Upper lobe of right lung (tissue), 1 donor: ENCODE results near the gene BEND6. TPM values are rescaled to one million over a fixed set of nuclear protein-coding genes. Genes with fewer than 3 reads are reported as not detected.

Experiments
- ATAC-seq: fragments of 200-7000 bp; cut with Tn5 transposase; one replicate; pipeline ENCODE4 v1.9.1; 2020; ENCODE audit warnings: mild to moderate bottlenecking, moderate library complexity
- DNase-seq: peaks from one replicate; pipeline ENCODE4 v3.0.0-alpha.2; 2020
- H3K27ac ChIP-seq: fragments of 200-600 bp; one replicate; pipeline ENCODE4 v1.8.0; 2022
- H3K27me3 ChIP-seq: fragments of 200-600 bp; one replicate; pipeline ENCODE4 v1.8.0; 2022; ENCODE audit warnings: mild to moderate bottlenecking
- H3K36me3 ChIP-seq: fragments of 200-600 bp; one replicate; pipeline ENCODE4 v1.8.0; 2022
- H3K4me1 ChIP-seq: fragments of 200-600 bp; one replicate; pipeline ENCODE4 v1.8.0; 2022
- H3K4me3 ChIP-seq: fragments of 200-600 bp; one replicate; pipeline ENCODE4 v1.8.0; 2022; ENCODE audit warnings: mild to moderate bottlenecking
- H3K9me3 ChIP-seq: fragments of 200-600 bp; one replicate; pipeline ENCODE4 v1.8.0; 2022
- intact Hi-C: fragments of 100-400 bp; cut with DNase I; formaldehyde crosslinking; loops from one replicate; pipeline ENCODE4 v1.11.0; 2022
- total RNA-seq: library from RNA; stranded (reverse); fragmentation: NEBNext Ultra II Directional; extraction: Animal tissue kit (Norgen Biotek cat#: 25700); gene quantifications from one replicate; pipeline ENCODE4 v1.2.1, GENCODE V29; 2021
- TF ChIP-seq, protein P1 (sequence below): fragments of 200-600 bp; IDR thresholded peaks from one replicate; pipeline ENCODE4 v1.8.0; 2022; ENCODE audit warnings: antibody characterized with exemption
- donor health status: DM: no; HTN: yes; CAD: no; lungs with severe emphysema.

Gene BEND6
- total RNA-seq, 1 donor from 2014 or later, result 1.2 TPM

DNA sequence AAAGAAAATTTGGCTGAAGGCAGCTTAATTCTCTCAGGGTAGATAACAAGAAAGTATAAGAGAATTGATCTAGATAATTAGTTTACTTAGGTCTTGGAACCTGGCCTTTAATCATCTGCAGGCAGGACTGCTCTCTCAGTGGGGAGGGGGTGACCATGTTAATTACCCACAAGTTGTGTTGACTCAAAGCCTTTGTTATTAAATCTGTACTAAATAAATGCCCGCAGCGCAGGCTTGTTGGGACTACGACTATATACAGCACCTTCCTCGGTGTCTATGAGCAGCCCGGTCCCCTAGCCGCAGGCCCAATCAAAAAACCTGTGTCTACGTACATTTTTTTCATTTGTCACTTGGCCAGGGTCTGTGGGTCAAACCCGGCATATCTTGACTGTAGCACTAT is 119.5 kb downstream of the BEND6 start:
- TF ChIP-seq, protein P1, sequence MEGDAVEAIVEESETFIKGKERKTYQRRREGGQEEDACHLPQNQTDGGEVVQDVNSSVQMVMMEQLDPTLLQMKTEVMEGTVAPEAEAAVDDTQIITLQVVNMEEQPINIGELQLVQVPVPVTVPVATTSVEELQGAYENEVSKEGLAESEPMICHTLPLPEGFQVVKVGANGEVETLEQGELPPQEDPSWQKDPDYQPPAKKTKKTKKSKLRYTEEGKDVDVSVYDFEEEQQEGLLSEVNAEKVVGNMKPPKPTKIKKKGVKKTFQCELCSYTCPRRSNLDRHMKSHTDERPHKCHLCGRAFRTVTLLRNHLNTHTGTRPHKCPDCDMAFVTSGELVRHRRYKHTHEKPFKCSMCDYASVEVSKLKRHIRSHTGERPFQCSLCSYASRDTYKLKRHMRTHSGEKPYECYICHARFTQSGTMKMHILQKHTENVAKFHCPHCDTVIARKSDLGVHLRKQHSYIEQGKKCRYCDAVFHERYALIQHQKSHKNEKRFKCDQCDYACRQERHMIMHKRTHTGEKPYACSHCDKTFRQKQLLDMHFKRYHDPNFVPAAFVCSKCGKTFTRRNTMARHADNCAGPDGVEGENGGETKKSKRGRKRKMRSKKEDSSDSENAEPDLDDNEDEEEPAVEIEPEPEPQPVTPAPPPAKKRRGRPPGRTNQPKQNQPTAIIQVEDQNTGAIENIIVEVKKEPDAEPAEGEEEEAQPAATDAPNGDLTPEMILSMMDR, result no peak
- ATAC-seq, result no peak
- intact Hi-C loops, result no loop called here

DNA sequence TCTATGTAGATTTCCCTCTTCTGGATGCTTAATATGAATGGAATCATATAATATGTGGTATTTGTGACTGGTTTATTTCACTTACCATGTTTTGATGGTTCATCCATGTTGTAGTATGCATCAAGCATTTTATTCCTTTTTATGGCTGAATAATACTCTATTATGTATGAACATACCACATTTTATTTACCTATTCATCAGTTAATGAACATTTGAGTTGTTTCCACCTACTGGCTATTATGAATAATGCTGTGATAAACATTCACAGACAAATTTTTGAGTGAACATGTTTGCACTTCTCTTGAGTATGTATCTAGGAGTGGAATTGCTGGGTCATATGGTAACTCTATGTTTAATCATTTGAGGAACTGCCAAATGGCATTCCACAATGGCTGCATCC is 120.2 kb downstream of the BEND6 start:
- TF ChIP-seq, protein P1, result no peak
- Histone ChIP-seq H3K4me1 (no peaks in the 10 kb centered on the region), H3K9me3 (no peaks in the 10 kb centered on the region), H3K4me3 (no peak overlapping the region), H3K27me3 (no peaks in the 10 kb centered on the region), H3K27ac (no peak overlapping the region), H3K36me3 (no peaks in the 10 kb centered on the region)
- intact Hi-C loops, result no loop called here
- ATAC-seq, result no peak
- DNase-seq, result no peak

More for the DNA sequence above, 119.5 kb downstream of the BEND6 start:
- H3K4me3 ChIP-seq, result no peak overlapping the region
- no peaks in the 10 kb centered on the region for H3K36me3 ChIP-seq
- no peaks in the 10 kb centered on the region for H3K4me1 ChIP-seq
- H3K27me3 ChIP-seq, result no peaks in the 10 kb centered on the region
- no peaks in the 10 kb centered on the region for H3K9me3 ChIP-seq
- no peak overlapping the region for H3K27ac ChIP-seq
- DNase-seq, result no peak

Other genes starting within 250 kb of the BEND6 start
- 12.9 TPM for gene KIAA1586, start 91.6 kb downstream of the BEND6 start, total RNA-seq
- gene ZNF451, start 135.1 kb downstream of the BEND6 start, total RNA-seq, result 56.0 TPM
- gene BAG2, start 217.2 kb downstream of the BEND6 start, total RNA-seq, result 7.1 TPM